Endodermal cell (in vitro differentiated cells): ENCODE data around the gene CELSR2. TPM values are rescaled to one million over a fixed set of nuclear protein-coding genes. Genes with fewer than 3 reads are reported as not detected.

Experiments used
- DNase-seq: peaks from one replicate; pipeline ENCODE4 v3.0.0-alpha.2; 2017
- H3K27ac ChIP-seq: 2 replicates; pipeline ENCODE4 v1.5.1; 2013; ENCODE audit warnings: mild to moderate bottlenecking, low read depth, low read length, moderate library complexity
- H3K27me3 ChIP-seq: 2 replicates; pipeline ENCODE4 v1.6.1; 2013; ENCODE audit warnings: mild to moderate bottlenecking, low read length, moderate library complexity; ENCODE audit not compliant: insufficient read depth, control insufficient read depth, poor library complexity, severe bottlenecking
- H3K36me3 ChIP-seq: 2 replicates; pipeline ENCODE4 v1.7.0; 2013; ENCODE audit warnings: mild to moderate bottlenecking, low read length, moderate library complexity; ENCODE audit not compliant: control insufficient read depth, insufficient read depth
- H3K4me1 ChIP-seq: one replicate; pipeline ENCODE4 v1.7.0; 2013; ENCODE audit warnings: low read length; ENCODE audit not compliant: control insufficient read depth, insufficient read depth
- H3K4me3 ChIP-seq: 2 replicates; pipeline ENCODE4 v1.5.1; 2013; ENCODE audit warnings: mild to moderate bottlenecking, low read length, moderate library complexity
- H3K9ac ChIP-seq: 2 replicates; pipeline ENCODE4 v1.6.1; 2013; ENCODE audit warnings: mild to moderate bottlenecking, low read length, moderate library complexity; ENCODE audit not compliant: poor library complexity, severe bottlenecking; ENCODE audit errors: extremely low read depth
- H3K9me3 ChIP-seq: 2 replicates; pipeline ENCODE4 v1.6.1; 2013; ENCODE audit warnings: mild to moderate bottlenecking, low read length, moderate library complexity; ENCODE audit not compliant: control insufficient read depth
- H3K27ac Mint-ChIP-seq: 2 replicates; pipeline ENCODE4 v1.8.0; 2020; ENCODE audit warnings: mixed read lengths
- H3K27me3 Mint-ChIP-seq: 2 replicates; pipeline ENCODE4 v1.8.0; 2021; ENCODE audit warnings: mild to moderate bottlenecking, mixed read lengths; ENCODE audit not compliant: insufficient read depth
- H3K36me3 Mint-ChIP-seq: 2 replicates; pipeline ENCODE4 v1.8.0; 2020; ENCODE audit warnings: low read depth, mixed read lengths
- H3K4me1 Mint-ChIP-seq: 2 replicates; pipeline ENCODE4 v1.8.0; 2020; ENCODE audit warnings: mixed read lengths
- H3K4me3 Mint-ChIP-seq: 2 replicates; pipeline ENCODE4 v1.8.0; 2020; ENCODE audit warnings: mild to moderate bottlenecking, moderate library complexity, mixed read lengths
- H3K9me3 Mint-ChIP-seq: 2 replicates; pipeline ENCODE4 v1.8.0; 2020; ENCODE audit warnings: mild to moderate bottlenecking, mixed read lengths
- WGBS, 2 experiments: methylation state at CpG; one replicate each; pipeline versions ENCODE4 v1.1.5 to v1.1.7; 2013; ENCODE audit warnings: missing lambda C conversion rate in 2 of 2, mixed read lengths in 1 of 2; ENCODE audit not compliant: insufficient coverage in 1 of 2, insufficient read length in 1 of 2; 5-methylcytosine and 5-hydroxymethylcytosine counted together
- total RNA-seq, 2 donors: library from RNA; stranded (reverse); fragmentation: NEBNext Ultra II Directional in 1 of 2; extraction: Animal tissue kit (Norgen Biotek cat#: 25700) in 1 of 2; gene quantifications; 2 replicates in 1 of 2; 3 replicates in 1 of 2; pipeline ENCODE4 v1.2.1, GENCODE V29; 2021
- TF ChIP-seq, protein P1 (sequence below): fragments of 200-600 bp; sonication (generic); conservative IDR thresholded peaks from 2 replicates; pipeline ENCODE4 v1.5.0; 2021; ENCODE audit warnings: antibody characterized with exemption, mild to moderate bottlenecking

CELSR2 gene
- total RNA-seq, 2 donors from 2014 or later: 16.1 to 20.2 TPM

DNA sequence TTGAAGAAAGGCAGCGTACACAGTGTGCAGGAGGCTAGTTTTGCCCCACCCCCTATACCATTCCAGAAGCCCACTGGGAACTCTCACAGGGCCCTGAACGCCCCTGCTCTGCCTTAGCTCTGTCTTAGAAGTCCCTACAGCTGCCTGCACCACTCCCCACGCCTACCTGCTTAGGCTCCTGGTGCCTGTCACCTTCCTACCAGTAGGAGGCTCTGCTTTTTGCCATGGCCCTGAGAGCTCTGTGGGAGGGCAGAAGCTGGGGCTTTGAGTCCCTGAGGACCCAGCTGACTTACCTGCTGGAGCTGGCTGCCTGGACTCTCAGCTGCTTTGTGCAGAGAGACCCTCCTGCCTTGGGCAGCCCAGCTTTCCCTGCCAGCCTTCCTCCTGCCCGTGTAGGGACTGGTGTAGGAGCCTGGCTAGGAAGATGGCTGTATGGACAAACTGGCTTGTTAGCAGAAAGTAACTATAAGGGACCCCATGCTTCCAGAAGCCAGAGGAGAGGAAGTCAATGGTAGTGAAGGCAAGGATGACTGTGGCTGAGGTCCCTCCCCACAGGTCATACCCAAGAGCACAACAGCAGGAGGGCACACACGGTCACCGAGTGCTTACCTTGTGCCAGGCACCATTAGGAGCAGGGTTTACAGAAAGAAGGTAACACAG, 9.8 kb upstream of the CELSR2 start:
- Mint-ChIP-seq H3K27ac (peak overlapping the region; percentile 64), H3K4me3 (no peak overlapping the region), H3K4me1 (peaks cover 21% of the 10 kb centered on the region), H3K36me3 (peaks cover 33% of the 10 kb centered on the region), H3K9me3 (no peaks in the 10 kb centered on the region), H3K27me3 (no peaks in the 10 kb centered on the region)
- H3K9me3 ChIP-seq: no peaks in the 10 kb centered on the region
- DNase-seq: peak; percentile 91
- no peaks in the 10 kb centered on the region for H3K27me3 ChIP-seq
- no peak overlapping the region for H3K9ac ChIP-seq
- 73 to 80% methylated on average over 2 to 6 of the region's 6 CpGs for WGBS, 2 experiments
- H3K27ac ChIP-seq: peak overlapping the region; percentile 51
- H3K4me3 ChIP-seq: no peak overlapping the region
- H3K4me1 ChIP-seq: peaks cover 7% of the 10 kb centered on the region
- peaks cover 54% of the 10 kb centered on the region for H3K36me3 ChIP-seq
- TF ChIP-seq, protein P1, sequence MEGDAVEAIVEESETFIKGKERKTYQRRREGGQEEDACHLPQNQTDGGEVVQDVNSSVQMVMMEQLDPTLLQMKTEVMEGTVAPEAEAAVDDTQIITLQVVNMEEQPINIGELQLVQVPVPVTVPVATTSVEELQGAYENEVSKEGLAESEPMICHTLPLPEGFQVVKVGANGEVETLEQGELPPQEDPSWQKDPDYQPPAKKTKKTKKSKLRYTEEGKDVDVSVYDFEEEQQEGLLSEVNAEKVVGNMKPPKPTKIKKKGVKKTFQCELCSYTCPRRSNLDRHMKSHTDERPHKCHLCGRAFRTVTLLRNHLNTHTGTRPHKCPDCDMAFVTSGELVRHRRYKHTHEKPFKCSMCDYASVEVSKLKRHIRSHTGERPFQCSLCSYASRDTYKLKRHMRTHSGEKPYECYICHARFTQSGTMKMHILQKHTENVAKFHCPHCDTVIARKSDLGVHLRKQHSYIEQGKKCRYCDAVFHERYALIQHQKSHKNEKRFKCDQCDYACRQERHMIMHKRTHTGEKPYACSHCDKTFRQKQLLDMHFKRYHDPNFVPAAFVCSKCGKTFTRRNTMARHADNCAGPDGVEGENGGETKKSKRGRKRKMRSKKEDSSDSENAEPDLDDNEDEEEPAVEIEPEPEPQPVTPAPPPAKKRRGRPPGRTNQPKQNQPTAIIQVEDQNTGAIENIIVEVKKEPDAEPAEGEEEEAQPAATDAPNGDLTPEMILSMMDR: peak; percentile 90

DNA sequence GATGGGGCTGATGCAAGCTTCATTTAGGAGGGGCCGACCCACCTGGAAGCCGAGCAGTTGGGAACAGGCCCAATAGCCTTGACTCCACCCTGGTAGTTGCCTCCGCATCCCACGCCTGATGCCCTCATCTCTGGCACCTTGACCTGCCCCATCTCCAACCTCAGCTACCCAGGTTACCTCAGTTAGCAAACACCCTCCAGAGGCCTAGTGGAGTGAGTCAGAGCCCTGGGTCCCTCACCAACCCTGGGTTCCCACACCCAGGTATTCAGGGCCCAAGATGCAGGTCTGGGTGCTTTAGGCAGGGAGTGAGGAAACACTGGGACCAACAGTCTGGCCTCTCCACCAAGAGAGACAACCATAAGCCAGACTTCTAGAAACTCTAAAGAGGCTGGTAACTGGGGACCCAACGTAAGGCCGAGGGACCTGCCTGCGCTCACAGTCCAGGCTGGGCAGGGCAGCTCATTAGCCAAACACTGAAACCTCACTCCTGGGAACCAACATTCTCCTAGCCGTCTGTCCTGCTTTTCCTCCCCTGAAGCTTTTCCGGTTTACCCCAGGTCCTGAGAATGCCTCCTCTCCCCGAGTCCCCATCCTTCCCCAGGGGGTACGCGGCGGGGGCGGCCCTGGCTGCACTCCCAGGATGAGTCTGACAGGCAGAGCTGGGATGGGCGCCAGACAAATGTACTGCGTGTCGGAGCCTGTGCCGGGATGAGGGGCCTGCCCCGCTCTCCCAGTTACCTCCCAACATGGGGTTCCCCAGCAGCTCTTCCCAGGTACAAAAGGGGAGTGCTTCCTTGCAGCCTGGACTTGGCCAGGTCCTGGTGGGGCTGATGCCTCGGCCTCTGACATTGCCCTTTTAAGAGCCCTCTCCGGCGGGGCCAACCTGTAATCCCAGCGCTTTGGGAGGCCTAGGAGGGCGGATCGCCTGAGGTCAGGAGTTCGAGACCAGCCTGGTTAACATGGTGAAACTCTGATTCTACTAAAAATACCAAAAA, 8.9 kb upstream of the CELSR2 start:
- peak overlapping the region; percentile 47 for H3K27ac ChIP-seq
- Mint-ChIP-seq H3K4me1 (peaks cover 21% of the 10 kb centered on the region), H3K9me3 (no peaks in the 10 kb centered on the region), H3K27me3 (peaks cover 3% of the 10 kb centered on the region), H3K36me3 (peaks cover 25% of the 10 kb centered on the region), H3K4me3 (no peak overlapping the region), H3K27ac (peak overlapping the region; percentile 55)
- no peaks in the 10 kb centered on the region for H3K27me3 ChIP-seq
- H3K4me3 ChIP-seq: no peak overlapping the region
- H3K9ac ChIP-seq: no peak overlapping the region
- H3K36me3 ChIP-seq: peaks cover 46% of the 10 kb centered on the region
- no peaks in the 10 kb centered on the region for H3K9me3 ChIP-seq
- TF ChIP-seq, protein P1: no peak
- peaks cover 7% of the 10 kb centered on the region for H3K4me1 ChIP-seq
- DNase-seq: peak; percentile 79
- 69 to 80% methylated on average over 9 to 26 of the region's 26 CpGs for WGBS, 2 experiments

DNA sequence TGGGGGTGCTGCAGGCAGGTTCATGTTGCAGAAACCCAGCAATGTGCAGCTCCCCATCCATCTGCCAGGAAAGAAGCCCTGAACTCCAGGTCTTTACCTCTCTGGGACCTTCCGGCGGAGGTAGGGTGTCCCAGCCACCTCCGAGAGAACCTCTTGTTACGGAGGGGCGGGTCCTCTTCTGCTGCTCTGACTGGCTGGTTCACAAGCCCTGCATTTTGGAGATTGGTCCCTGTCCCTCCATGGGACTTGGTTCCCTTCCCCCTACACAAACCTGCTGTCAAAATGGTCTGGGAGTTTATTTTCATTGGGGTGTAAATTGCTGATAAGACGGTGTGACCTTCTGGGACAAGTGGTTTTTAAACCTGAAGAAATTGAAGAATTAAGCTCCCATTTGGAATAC, 8.0 kb upstream of the CELSR2 start:
- Histone ChIP-seq H3K9ac (no peak overlapping the region), H3K27ac (no peak overlapping the region), H3K9me3 (no peaks in the 10 kb centered on the region), H3K36me3 (peaks cover 37% of the 10 kb centered on the region), H3K4me1 (peaks cover 7% of the 10 kb centered on the region), H3K27me3 (no peaks in the 10 kb centered on the region), H3K4me3 (no peak overlapping the region)
- Mint-ChIP-seq H3K36me3 (peaks cover 16% of the 10 kb centered on the region), H3K27me3 (peaks cover 3% of the 10 kb centered on the region), H3K4me3 (no peak overlapping the region), H3K4me1 (peaks cover 21% of the 10 kb centered on the region), H3K27ac (no peak overlapping the region), H3K9me3 (no peaks in the 10 kb centered on the region)
- WGBS, 2 experiments: 79 to 89% methylated on average over 6 of the region's 6 CpGs
- TF ChIP-seq, protein P1: no peak
- peak; percentile 71 for DNase-seq
